Fibroblast of skin of left biceps (primary cell): ENCODE data around the gene ACTL10.

Source experiments
- DNase-seq, 2 experiments: peaks; one replicate each; pipeline ENCODE4 v3.0.0-alpha.2; 2013; ENCODE audit warnings: low read depth in 2 of 2

The ACTL10 gene

DNA sequence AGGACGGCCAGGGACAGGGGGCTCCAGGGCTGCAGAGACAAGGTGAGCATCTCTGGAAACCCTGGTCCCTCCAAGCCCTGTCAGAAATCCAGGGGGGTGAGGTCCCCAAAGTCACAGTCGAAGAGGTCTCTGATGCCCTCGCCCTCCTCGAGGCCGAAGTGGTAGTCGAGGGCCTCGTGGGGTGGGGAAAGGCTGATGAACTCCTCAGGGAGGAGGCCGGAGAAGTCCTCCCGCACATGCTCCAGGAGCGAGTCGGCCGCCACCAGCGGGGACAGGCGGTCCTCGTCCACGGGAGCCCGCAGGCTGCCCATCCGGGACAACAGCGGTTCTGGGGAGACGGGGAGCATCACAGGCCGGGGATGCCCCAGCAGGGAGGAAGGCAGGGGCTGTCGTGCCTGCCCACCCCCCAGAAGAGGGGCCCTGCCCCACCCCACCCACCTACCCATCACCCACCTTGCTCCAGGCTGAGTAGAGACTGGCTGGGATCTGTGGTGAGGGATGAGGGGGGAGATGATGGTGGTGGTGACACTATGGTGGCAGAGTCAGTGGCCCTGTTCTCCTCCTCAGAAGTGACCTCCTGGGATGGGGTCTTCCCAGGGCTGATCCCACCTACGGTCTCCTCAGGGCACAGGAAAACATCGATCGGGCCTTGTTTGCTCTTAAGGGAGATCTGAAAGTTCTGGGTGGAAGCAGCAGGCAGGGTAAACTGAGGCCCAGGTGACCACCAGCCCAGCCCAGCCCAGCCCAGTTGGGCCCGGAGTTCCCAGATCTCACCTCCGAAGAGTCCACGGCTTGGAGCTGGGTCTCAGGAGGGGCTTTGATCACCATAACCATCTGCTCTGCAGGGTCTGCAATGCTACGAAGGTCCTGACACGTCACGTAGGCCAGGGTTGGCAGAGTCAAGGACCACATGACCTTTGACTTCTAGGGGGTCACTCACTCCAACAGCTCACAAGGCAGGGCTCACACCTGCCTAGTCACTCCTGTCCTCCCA lies 10.2 kb downstream of the ACTL10 start:
- DNase-seq = no peak

DNA sequence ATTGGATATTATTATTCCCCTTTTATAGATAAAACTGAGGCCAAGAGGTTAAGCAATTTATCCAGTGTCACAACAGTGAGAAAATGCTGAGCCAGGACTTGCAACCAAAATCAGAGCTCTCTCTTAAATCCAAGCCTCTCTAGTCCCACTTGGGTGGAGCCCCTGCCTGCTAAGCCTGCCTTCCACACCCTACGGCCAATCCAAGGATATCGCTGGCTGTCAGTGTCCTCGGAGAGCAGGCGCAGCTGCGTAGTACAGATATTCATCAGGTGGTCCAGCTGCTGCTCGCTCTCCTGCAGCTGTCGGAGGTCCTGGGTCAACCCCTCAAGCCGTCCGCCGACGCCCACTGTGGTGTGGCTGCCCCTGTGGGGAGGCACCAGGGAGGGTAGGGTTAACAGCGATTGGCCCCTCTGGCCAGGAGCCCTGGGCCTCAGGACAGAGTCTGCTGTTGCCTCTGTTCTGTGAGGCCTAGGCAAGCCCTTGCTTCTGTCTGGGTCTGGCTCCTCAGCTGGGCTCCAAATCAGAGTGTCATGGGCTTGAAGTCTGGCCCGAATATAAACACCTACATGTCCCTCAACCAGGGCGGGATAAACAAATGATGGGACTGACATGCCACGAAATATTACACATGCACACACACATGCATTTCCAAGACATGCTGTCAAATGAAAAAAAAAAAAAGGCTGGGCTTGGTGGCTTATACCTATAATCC lies 11.4 kb downstream of the ACTL10 start:
- no peak for DNase-seq

DNA sequence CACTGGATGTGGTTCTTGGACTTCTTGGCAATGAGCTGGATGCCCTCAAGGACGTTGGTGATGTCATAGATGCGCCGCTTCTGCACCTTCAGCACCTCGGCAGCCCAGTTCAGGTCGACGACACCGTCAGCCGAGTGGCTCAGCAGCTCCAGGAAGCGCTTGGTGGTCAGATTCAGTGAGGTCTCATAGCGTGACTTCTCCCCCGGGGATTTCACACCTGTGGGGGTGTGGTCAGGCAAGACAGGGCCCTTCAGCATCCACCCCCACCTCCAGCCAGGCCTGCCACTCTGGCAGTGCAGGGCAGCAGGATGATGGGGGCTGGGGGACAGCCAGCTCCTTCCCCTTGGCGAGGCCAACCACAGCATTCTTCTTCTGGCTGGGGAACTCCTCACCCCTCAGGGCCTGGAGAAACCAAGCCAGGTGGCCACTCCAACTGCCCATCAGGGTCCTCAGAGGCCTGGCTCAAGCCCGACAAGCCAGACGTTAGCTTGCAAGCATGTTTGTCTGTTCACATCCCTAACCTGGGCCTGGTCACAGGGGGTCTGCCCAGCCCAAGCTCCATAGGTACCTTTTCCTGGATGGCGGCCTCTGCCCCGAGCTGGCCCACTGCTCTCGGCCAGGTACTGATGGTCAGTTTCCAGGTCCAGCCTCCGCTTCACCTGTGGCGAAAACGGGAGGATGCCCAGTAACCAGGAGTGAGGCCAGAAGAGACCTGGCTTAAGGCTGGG lies 13.2 kb downstream of the ACTL10 start:
- no peak for DNase-seq

DNA sequence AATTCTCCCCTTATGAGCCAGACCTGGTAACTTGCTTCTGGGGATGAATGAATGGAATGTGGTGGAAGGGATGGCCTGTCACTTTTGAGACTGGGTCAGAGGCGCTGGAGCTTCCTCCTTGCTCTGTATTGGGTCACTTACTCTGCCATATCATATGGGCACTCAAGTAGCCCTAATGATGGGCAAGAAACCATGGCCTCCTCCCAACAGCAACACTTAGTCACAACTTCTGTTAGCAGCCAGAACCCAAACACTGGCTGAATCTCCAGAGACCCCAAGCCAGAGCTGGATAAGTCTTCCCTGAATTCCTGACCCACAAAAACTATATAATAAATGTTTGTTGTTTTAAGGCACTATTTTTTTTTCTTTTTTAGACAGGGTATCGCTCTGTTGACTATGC lies 13.9 kb downstream of the ACTL10 start:
- no peak for DNase-seq

DNA sequence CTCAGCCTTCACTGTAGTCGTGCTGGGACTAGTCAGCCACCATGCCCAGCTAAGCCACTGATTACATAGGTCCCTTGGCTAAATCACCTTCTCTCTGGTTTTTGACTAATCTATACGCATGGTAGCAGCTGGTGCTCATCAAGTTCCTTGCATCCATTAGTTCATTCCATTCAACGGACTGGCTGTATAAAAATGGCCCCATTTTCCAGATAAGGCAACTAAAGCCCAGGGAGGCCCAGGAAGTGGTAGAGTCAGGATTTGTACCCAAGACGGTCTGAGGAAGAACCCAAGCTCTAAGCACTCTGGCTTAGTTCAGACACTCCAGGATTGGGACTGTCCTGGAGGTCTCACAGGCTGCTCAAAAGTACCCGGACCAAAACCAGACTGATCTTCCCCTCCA lies 14.5 kb downstream of the ACTL10 start:
- no peak for DNase-seq

DNA sequence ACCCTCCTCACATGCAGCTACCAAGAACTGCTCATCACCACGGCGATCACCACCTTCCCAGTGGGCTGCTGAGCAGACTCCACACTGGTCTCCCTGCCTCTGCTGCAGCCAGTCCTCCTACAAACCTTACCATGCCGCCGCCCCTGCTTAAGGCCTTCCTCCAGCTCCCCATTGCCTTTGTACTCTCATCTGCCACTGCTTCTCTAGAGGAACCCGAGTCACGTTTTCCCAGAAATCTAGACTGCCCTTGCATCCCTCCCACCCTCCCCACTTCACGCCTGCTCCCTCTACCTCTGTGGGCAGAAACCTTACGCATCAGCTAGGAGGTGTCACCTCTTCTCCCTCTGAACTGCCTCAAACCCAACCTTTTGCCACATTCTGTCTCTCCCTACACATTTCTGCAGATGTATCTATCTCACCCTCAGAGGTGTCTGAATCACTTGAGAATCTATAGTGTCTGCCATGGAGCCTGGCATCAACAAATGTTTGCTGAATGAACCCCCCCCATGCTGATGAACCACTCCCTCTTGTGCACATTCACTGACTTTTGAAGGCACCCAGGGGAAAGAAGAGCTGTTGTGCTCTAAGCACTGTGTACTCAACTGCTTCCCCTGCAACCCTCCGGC lies 15.1 kb downstream of the ACTL10 start:
- DNase-seq = no peak

DNA sequence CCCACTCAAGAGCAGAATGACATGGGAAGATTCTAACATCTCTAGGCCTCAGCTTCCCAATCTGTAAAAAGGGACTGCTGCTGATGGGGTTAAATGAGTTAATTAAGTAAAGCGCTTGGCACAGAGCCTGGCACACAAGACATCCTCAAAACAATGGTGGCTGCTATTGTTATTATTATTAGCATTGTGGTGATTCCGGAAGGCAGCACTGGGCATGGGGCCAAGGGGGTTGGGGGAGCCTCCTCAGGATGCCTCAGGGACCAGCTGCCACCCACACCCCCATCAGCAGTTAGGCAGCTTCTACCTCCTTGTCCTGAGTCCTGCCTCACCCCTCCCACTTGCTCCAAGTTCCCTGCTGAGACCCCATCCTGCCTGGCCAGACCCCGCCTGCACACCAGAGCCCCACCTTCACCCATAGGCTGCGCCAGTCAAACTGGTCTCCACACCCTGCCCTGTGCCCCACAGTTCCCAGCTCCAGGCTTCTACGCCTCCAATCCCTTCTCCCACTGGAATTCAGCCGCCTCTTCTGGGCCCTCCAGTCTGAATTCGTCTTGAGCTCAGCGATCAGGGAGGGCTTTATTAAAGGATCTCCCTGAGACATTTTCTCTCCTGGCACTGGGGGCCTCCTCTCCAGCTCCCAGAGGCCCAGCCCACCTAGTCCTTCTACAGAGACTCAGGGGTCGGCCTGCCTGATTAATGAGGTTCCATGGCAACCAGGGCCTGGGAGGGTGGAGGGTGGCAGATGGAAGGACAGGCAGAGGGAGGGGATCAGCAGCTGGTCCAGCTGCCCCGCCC lies 18.0 kb downstream of the ACTL10 start:
- DNase-seq = no peak

DNA sequence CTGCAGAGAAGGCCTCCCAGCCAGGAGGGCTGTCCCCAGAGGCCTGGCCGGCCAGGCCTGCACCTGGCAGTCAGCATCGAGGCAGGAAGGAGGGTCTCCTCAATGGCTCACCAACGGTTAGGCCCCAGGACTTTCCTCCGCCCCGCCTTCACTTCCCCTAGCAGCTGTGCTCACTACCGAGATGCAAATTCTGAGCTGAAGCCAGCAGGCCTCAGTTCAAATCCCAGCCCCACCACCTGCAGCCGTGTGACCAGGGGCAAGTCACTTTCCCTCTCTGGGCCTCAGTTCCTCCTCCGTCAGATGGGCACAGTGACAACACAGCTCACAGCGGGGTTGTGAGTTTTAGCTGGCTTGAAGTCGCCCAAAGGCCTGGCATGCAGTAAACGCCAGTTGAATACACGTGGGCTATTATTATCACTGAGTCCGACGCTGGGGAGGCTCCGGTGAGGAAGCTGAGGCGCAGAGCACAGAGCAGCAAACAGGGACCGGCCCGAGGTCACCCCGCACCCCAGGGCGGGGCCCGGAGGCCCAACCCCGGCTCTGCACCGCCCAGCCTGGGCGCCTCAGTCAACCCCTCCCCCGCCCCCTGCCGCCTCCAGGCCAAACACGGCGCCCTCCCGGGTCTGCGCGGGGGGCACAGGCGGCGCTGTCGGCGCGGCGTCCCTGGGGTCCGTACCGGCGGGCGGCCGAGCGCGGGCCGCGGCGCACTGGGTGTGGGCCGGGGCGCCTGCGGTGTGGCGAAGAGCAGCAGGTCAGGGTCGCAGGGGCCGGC lies 18.8 kb downstream of the ACTL10 start:
- DNase-seq = no peak

DNA sequence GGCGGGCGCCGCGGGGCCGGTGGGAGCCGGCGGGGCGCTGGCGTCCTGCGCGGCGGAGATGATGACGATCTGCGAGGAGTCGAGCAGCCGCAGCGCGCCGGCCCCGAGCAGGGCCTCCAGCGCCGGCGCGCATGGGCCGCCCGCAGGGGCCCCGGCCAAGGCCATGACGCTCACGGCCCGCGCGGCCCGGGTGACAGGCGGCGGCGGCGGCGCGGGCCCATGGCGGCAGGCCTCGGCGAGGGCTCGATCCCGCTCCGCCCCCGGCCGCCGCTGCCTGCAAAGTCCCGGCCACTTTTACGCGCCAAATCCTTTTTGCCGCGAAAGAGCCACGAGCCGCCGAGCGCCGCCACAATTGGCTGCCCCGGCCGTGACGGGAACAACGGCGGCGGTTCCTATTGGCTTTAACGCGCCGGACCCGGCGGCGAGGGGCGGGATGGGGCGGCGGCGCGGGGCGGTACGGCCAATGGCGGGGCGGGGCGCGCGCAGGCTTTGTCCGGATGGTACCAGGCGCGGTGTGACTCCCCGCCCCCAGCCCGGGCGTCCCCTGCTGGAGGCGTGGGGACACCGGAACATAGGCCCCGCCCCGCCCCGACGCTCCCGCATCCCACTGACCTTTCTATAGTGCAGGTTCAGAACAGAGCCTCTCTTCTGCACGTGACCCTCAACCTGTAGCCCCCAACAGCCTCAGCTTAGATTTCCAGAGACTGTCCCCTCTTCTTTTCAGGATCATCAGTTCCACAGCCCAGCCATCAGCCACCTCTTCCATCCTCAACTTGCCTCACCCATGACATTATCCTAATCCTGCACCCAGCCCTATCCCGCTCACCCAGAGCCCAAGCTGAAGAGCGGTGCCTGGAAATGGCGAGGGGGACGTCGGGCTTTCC lies 19.6 kb downstream of the ACTL10 start, which contains the start of gene E2F1:
Gene E2F1, minus strand, starts transcription at position 286 of the 884 bp plus-strand sequence. Its CDS starts 121 bp downstream, at position 165.
- peak; percentile 74 to 76 for DNase-seq

DNA sequence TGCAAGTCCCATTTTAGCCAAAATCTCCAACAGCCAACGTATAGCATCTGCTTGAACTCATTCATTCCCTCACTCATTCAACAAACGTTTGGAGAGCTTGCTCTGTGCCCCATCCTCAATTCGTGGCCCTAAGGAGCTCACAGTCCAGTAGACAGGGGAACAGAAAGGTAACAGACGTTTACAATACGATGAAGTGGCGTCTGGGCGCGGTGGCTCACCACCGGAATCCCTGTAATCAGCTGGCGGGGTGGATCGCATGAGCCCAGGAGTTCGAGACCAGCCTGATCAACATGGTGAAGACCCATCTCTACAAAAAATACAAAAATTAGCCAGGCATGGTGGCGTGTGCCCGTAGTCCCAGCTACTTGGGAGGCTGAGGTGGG lies 20.2 kb downstream of the ACTL10 start:
- DNase-seq = no peak

DNA sequence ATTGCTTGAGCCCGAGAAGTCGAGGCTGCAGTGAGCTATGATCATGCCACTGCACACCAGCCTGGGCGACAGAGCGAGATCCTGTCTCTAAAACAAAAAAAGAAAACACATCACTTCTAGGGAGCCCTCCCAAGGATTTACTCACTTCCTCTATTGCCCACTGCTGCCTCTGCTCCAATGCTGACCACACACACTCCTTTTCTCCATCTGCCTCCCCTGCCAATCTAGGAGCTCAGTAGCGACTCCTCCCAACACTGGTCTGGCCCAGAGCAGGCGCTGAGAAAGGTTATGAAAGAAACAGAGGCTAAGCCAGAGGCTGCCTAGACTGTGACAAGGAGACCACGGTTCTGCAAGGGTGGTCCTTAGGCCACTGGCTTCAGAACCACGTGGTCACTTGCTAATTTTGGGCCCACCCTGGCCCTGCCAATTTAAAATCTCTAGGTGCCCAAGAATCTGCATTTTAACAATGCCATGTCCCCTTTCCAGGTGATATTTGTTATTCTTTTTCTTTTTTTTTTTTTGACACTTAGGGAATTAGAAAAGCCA lies 20.7 kb downstream of the ACTL10 start:
- DNase-seq = no peak

DNA sequence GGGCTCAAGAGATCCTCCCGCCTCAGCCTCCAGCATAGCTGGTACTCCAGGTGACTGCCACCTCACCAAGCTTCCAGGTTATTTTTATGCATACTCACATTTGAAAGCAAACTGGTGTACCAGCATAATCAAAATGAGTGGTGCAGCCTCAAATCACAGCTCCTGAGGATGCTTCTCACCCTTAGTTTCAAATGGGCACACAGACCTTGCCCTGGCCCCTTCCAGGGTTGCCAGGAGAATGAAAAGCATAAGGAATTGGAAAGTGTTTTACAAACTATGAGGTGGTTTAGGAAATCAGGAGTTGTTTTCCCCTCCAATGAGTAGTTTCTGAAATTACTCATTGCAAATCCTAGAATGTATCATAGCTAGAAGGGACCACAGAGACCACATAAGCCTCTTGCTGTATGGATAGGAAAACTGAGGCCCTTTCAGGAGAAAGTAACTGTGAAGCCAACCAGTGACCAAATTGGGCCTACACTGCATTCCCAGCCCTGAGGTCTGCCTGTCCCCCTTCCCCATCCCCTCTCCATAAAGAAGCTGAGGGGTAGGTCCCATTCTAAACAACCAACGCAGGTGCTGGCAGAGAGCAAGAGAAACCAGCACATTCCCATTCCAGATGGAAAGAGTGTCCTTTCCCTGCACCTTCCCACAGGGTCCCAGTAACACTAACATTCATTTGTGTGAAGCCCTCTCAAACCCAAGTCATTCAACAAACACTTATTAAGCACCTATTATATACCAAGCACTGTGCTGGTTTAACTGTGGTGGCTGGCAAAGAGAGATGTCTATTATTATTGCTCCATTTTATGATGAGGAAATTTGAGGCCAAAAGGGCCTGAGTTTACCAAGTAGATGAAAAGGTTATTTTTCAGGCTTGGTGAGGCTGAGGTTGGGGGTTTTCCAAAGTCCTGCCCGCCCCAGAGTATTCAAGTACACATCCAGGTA lies 21.5 kb downstream of the ACTL10 start:
- no peak for DNase-seq

DNA sequence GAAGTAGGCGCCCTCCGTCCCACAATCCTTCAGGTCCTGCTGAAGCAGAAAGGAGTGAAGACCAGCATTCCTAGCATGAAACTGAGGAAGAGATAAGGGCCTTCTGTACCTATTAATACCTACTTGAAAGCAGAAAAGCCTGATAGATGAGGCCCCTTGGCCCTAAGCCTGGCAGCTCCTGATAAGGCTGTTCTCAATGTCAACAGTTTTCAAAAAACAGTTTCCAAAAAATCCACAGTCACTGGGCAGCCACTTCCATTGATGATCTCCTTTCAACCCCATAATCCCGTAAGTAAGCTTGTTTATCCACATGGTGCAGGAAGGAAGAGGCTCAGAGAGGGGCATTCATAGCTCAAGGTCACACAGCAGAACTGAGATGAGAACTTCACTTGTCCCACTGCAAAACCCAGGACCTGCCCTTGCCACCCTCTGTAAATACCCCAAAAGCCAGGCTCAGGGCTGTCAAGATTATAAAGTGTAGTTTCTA lies 22.2 kb downstream of the ACTL10 start:
- no peak for DNase-seq

DNA sequence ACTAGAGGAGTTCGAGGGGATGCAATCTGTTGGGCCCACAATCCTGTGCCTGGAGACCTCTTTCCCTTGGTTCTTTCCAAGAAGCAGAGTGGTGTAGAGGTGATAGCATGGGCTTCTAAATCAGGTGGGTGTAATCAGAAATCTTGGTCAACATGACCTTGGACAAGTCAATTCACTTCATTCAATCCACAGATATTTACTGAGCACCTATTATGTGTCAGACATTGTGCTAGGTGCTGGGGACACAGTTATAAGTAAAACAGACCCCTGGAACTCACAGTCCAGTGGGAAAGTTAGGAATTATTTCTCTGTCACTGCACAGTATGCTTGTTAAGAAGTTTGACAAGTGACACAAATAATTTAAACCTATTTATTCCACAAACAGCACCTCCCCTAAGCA lies 22.8 kb downstream of the ACTL10 start:
- DNase-seq = no peak

DNA sequence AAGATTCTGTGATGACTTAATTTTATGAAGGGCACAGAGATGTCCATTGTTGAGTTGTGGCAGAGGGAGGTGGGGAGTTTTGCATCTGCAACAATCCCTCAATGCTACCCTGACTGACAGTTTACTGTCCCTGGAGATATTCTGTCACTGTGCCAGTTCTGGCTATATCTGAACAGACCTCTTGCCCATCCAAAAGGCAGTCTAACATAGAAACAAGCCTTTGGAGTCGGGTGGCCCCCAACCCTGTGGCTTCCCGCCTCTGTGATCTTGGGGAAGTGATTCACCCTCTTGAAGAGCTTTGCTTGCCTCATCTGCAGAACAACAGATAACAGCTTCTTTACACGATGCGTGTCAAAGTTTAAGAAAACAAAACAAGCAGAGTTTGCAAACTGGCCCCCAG lies 23.2 kb downstream of the ACTL10 start:
- DNase-seq = no peak

DNA sequence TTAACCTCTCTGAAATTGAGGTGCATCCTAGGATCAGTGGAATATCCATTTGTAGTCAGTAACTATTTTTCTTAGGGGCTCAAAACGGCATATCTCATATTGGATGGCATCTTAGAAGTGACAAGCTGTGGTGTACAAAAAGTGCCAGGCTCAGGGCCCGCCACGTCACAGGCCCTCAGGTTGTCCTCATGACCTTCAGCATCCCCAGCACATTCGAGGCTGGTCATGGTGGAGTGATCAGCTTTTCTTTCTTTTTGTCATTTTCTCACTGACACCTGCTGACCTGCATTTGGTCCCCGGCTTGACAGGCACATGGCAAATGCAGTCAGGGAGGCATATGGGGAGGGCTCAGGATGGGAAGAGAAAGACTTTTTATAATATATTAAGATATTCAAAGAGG lies 26.5 kb downstream of the ACTL10 start:
- DNase-seq = no peak
